GM18858 (cell line): ENCODE measurements around the gene TUBGCP6.
A peak's percentile ranks its signal among the peaks of the same experiment; 100 is the strongest.

Experiments used
- ATAC-seq: cut with Tn5 transposase; IDR thresholded peaks from one replicate; pipeline ENCODE4 v1.9.1; 2021; ENCODE audit not compliant: unreplicated experiment

The TUBGCP6 gene

GRCh38 chr22:50199251-50199721 is 45.5 kb downstream of the TUBGCP6 start:
- ATAC-seq = no peak

GRCh38 chr22:50198624-50199017 is 46.2 kb downstream of the TUBGCP6 start:
- ATAC-seq = no peak

GRCh38 chr22:50197856-50198623 is 46.8 kb downstream of the TUBGCP6 start:
- ATAC-seq = no peak

GRCh38 chr22:50197000-50197800 is 47.6 kb downstream of the TUBGCP6 start:
- no peak for ATAC-seq

- ATAC-seq = no peak
Measured at GRCh38 chr22:50196256-50196655, 48.6 kb downstream of the TUBGCP6 start.

GRCh38 chr22:50194037-50194805 is 50.6 kb downstream of the TUBGCP6 start:
- ATAC-seq = no peak

GRCh38 chr22:50193621-50194020 is 51.2 kb downstream of the TUBGCP6 start:
- ATAC-seq = no peak

GRCh38 chr22:50192436-50193204 is 52.2 kb downstream of the TUBGCP6 start:
- ATAC-seq = no peak

GRCh38 chr22:50190941-50191741 is 53.7 kb downstream of the TUBGCP6 start:
- peak; percentile 27 for ATAC-seq

GRCh38 chr22:50190182-50190940 is 54.5 kb downstream of the TUBGCP6 start:
- peak; percentile 29 for ATAC-seq

GRCh38 chr22:50189849-50190181 is 55.0 kb downstream of the TUBGCP6 start:
- no peak for ATAC-seq

GRCh38 chr22:50189184-50189848 is 55.5 kb downstream of the TUBGCP6 start:
- ATAC-seq = no peak

- ATAC-seq = no peak
Measured at GRCh38 chr22:50188356-50188755, 56.5 kb downstream of the TUBGCP6 start.

- no peak for ATAC-seq
Measured at GRCh38 chr22:50186761-50187523, 57.9 kb downstream of the TUBGCP6 start.

- ATAC-seq = no peak
Measured at GRCh38 chr22:50186181-50186714, 58.6 kb downstream of the TUBGCP6 start.

- ATAC-seq = no peak
Measured at GRCh38 chr22:50185375-50186087, 59.3 kb downstream of the TUBGCP6 start, which contains the start of gene TRABD. TRABD (plus strand) TSS chr22:50185913; CDS start chr22:50193061, 7,148 bp downstream.

- ATAC-seq = no peak
Measured at GRCh38 chr22:50184902-50185374, 59.9 kb downstream of the TUBGCP6 start.
